Heart right ventricle (tissue), 16 donors: Measurements from ENCODE around the gene THAP12. TPM values are rescaled to one million over a fixed set of nuclear protein-coding genes. Genes with fewer than 3 reads are reported as not detected.

Source experiments
- ATAC-seq, 8 donors: fragments of 200-7000 bp; cut with Tn5 transposase; one replicate each; pipeline ENCODE4 v1.9.1; 2020; ENCODE audit warnings: mild to moderate bottlenecking in 8 of 8, moderate library complexity in 8 of 8, moderate number of reproducible peaks in 1 of 8
- DNase-seq, 2 donors: peaks; one replicate each; pipeline ENCODE4 v3.0.0-alpha.2; 2020
- H3K27ac ChIP-seq, 10 donors: fragments of 200-600 bp; sonication (generic) in 2 of 10; one replicate each; pipeline versions ENCODE4 v1.5.0 to v1.8.0; 2020 to 2022; ENCODE audit warnings: mild to moderate bottlenecking in 3 of 10
- H3K27me3 ChIP-seq, 7 donors: fragments of 200-600 bp; one replicate each; pipeline ENCODE4 v1.8.0; 2021 to 2022; ENCODE audit warnings: mild to moderate bottlenecking in 2 of 7
- H3K36me3 ChIP-seq, 9 donors: fragments of 200-600 bp; sonication (generic) in 1 of 9; one replicate each; pipeline versions ENCODE4 v1.5.0 to v1.8.0; 2020 to 2022; ENCODE audit warnings: mild to moderate bottlenecking in 2 of 9
- H3K4me1 ChIP-seq, 9 donors: fragments of 200-600 bp; sonication (generic) in 1 of 9; one replicate each; pipeline versions ENCODE4 v1.5.0 to v1.8.0; 2020 to 2022; ENCODE audit warnings: mild to moderate bottlenecking in 4 of 9
- H3K4me3 ChIP-seq, 10 donors: fragments of 200-600 bp; sonication (generic) in 2 of 10; one replicate each; pipeline versions ENCODE4 v1.5.0 to v1.8.0; 2020 to 2022; ENCODE audit warnings: mild to moderate bottlenecking in 7 of 10, moderate library complexity in 2 of 10
- H3K9me3 ChIP-seq, 11 donors: fragments of 200-600 bp in 10 of 11; sonication (generic) in 2 of 11; one replicate each; pipeline versions ENCODE4 v1.5.0 to v1.8.0; 2013 to 2022; ENCODE audit warnings: mild to moderate bottlenecking in 2 of 11, control low read depth in 1 of 11, moderate library complexity in 1 of 11
- CTCF ChIP-seq, 9 donors: fragments of 200-600 bp; sonication (generic) in 2 of 9; IDR thresholded peaks; one replicate each; pipeline versions ENCODE4 v1.5.0 to v1.8.0; 2021 to 2022; ENCODE audit warnings: antibody characterized with exemption in 9 of 9, mild to moderate bottlenecking in 5 of 9, moderate library complexity in 1 of 9
- WGBS, 2 donors: extraction: QIAGEN DNeasy Blood & Tissue Kit; methylation state at CpG; one replicate each; pipeline ENCODE4 v1.1.7; 2013; ENCODE audit warnings: inconsistent platforms in 1 of 2; 5-methylcytosine and 5-hydroxymethylcytosine counted together
- intact Hi-C, 10 donors: fragments of 100-400 bp; cut with DNase I; formaldehyde crosslinking; loops; one replicate each; pipeline versions ENCODE4 v1.11.1 to v1.14.2; 2022
- polyA plus RNA-seq, 2 donors: library from polyadenylated mRNA; stranded (reverse); fragments of 200-250 nt; gene quantifications; one replicate each; pipeline ENCODE4 v1.2.3, GENCODE V29; 2013
- total RNA-seq, 10 donors: library from RNA; stranded (reverse); fragmentation: NEBNext Ultra II Directional in 3 of 10; extraction: Animal tissue kit (Norgen Biotek cat#: 25700) in 3 of 10; gene quantifications; one replicate each; pipeline versions ENCODE4 v1.2.1 to v1.2.4, GENCODE V29; 2021 to 2023
- donor health status: Arrhythmogenic right ventricular cardiomyopathy.
- donor health status: ischemic (EF 13 %, LVEDD 7.1; RV severe dilation, severe dysfunction).
- donor health status: healthy with polysubstance abuse.
- donor health status: DM: no; HTN: yes; CAD: no.
- donor health status: DM: no; HTN: no; CAD: no.
- donor health status: ischemic (EF 25% LVEDD 6.9; RV normal size, moderate dysfunction).
- donor health status: ischemic (EF 25% LVEDD 5.7; RV mildly dilated, moderate dysfunction).
- donor health status: healthy.
- donor health status: DM: yes; HTN: yes; CAD: no.
- donor health status: Ischemic cardiomyopathy.
- donor health status: ischemic (EF 35%, LVEDD 5.7; RV mildly dilated, moderate dysfunction).
- donor health status: nonischemic (EF 11% LVEDD 7.7; RV severe dilation, severe dysfunction).
- donor health status: DM: yes; HTN: yes; CAD: no.
- donor health status: PGD.
- donor health status: ischemic (EF 29% LVEDD 5.4; RV normal size, mild dysfunction).
- donor health status: nonischemic (EF 23%, LVEDD 6.1; RV moderate dilation, normal function).

THAP12 gene
- total and polyA plus RNA-seq, 12 donors, result 11.2 to 25.8 (median 22.1) TPM

GRCh38 chr11:76424379-76424778, 43.4 kb upstream of the THAP12 start:
- Histone ChIP-seq H3K9me3 (no peaks in the 10 kb centered on the region), H3K36me3 (no peaks in the 10 kb centered on the region), H3K27me3 (no peaks in the 10 kb centered on the region), H3K27ac (no peak overlapping the region), H3K4me1 (no peaks in the 10 kb centered on the region), H3K4me3 (no peak overlapping the region)
- intact Hi-C loops, result no loop called here
- TF ChIP-seq CTCF (IDR thresholded peaks at IDR 0.05), result no peak
- WGBS, 2 donors, result 66 to 70% methylated on average over 3 of the region's 3 CpGs
- DNase-seq (no peak), ATAC-seq (no peak)

GRCh38 chr11:76419896-76420295, 39.0 kb upstream of the THAP12 start:
- no peak for ATAC-seq
- Histone ChIP-seq H3K27me3 (no peaks in the 10 kb centered on the region), H3K9me3 (no peaks in the 10 kb centered on the region), H3K36me3 (no peaks in the 10 kb centered on the region), H3K4me3 (no peak overlapping the region), H3K4me1 (no peaks in the 10 kb centered on the region), H3K27ac (no peak overlapping the region)
- TF ChIP-seq CTCF (IDR thresholded peaks at IDR 0.05), result peak in 4 of 9 donors; percentile 23 to 41 (median 28)
- intact Hi-C loops, result no loop called here
- 67 to 68% methylated on average over 3 of the region's 3 CpGs for WGBS, 2 donors
- no peak for DNase-seq

GRCh38 chr11:76415073-76415472, 34.1 kb upstream of the THAP12 start:
- TF ChIP-seq CTCF (IDR thresholded peaks at IDR 0.05), result no peak
- peaks cover 0 to 3% (median 0%) of the 10 kb centered on the region in 9 donors for H3K4me1 ChIP-seq
- DNase-seq, result no peak
- intact Hi-C loops, result no loop called here
- no peaks in the 10 kb centered on the region for H3K9me3 ChIP-seq
- H3K27me3 ChIP-seq, result no peaks in the 10 kb centered on the region
- no peak for ATAC-seq
- H3K4me3 ChIP-seq, result no peak overlapping the region
- no peak overlapping the region for H3K27ac ChIP-seq
- H3K36me3 ChIP-seq, result no peaks in the 10 kb centered on the region

- Histone ChIP-seq H3K27ac (no peak overlapping the region), H3K36me3 (no peaks in the 10 kb centered on the region), H3K4me3 (no peak overlapping the region), H3K27me3 (no peaks in the 10 kb centered on the region), H3K9me3 (no peaks in the 10 kb centered on the region), H3K4me1 (peaks cover 0 to 3% (median 0%) of the 10 kb centered on the region in 9 donors)
- intact Hi-C loops, result no loop called here
- WGBS, 2 donors, result 75 to 86% methylated on average over 10 of the region's 10 CpGs
- no peak for ATAC-seq
- no peak for TF ChIP-seq CTCF (IDR thresholded peaks at IDR 0.05)
- no peak for DNase-seq
Measured at GRCh38 chr11:76410851-76411357, 30.0 kb upstream of the THAP12 start.
